ENCODE results near the gene STOML1.
"Not testable (repeated sequence)": the region's sequence is repeated elsewhere in the genome, so short reads cannot be mapped to it uniquely, and the experiment has no call there.

The STOML1 gene

DNA sequence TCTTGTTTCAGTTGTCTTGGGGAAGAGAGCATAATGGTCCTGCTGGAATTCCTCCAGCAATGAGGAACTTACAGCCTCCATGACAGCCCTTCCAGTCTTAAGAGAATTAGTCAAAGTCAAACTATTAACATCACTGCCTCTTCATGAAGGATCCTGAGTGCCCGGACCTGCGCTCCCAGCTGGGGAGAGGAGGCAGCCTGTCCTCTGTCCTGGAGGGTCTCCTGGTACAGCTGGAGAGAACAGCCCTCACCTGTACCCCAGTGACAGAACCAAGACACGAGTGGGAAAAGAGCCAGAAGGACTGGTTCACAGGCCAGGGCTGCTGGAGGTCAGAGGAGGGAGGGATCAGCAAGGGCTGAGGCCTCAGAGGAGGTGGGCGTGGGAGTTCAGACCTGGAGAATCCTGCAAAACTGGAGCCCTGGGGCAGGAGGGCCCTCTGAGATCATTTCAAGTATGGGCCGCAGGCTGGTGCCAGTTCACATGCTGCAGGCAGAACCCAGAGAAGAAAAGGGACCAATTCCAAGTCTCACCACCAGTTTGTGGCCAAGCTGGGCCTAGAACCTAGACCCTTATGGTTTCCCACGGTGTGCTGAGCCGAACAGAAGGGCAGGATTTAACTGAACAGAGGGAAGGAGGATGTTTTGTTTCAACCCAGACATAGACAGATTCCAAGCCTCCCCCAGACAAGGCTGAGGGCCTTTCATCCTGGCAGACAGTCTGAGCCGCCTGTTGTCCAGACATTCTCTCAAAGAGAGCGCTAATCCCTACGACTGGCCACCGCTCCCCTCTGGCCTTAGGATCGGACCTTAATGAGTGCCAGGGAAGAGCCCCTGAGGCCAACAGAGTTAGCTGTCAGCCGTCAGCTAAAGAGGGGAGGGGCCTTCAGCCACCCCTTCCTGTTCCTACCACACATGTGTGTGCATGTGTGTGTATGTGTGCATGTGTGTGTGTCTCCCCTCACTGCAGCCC lies 47.6 kb downstream of the STOML1 start:
- Mint-ChIP-seq H3K27ac (no peak overlapping the region), H3K4me1 (peaks cover 4 to 15% of the 10 kb centered on the region in 2 donors), H3K4me3 (no peak overlapping the region), H3K36me3 (no peaks in the 10 kb centered on the region), H3K9me3 (no peaks in the 10 kb centered on the region), H3K27me3 (peaks cover 14 to 27% of the 10 kb centered on the region in 2 donors)
- ATAC-seq (replicated peaks) (no peak), DNase-seq (no peak)

DNA sequence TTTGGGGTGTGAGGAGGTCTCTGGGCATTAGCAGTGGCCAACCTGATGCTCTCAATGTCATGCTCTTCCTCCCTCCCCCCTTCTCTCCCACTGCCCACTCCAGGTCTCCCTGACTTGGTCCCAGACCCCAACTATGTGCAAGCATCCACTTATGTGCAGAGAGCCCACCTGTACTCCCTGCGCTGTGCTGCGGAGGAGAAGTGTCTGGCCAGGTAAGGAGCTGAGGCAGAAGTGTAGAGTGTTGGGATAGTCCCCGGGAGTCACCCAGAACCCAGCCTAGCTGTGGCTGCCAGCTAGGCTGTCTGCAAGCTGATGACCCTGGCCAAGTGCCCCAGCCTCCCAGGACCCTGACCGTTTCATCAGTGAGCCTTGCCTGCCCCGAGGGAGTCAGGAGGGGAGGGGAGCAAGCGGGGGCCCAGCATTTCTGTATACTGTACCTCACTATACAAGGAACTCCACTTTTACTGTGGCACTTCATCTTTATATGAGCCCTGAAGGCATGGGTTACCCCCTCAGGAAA lies 49.3 kb downstream of the STOML1 start:
- no peak overlapping the region for H3K4me3 Mint-ChIP-seq
- H3K27me3 Mint-ChIP-seq, result peaks cover 14 to 27% of the 10 kb centered on the region in 2 donors
- DNase-seq (no peak), ATAC-seq (replicated peaks) (no peak)
- peaks cover 4 to 15% of the 10 kb centered on the region in 2 donors for H3K4me1 Mint-ChIP-seq
- no peaks in the 10 kb centered on the region for H3K36me3 Mint-ChIP-seq
- H3K9me3 Mint-ChIP-seq, result no peaks in the 10 kb centered on the region
- H3K27ac Mint-ChIP-seq, result no peak overlapping the region

- no peaks in the 10 kb centered on the region for H3K9me3 Mint-ChIP-seq
- no peak for DNase-seq
- no peak overlapping the region for H3K27ac Mint-ChIP-seq
- H3K27me3 Mint-ChIP-seq, result peaks cover 14 to 27% of the 10 kb centered on the region in 2 donors
- H3K4me3 Mint-ChIP-seq, result no peak overlapping the region
- H3K4me1 Mint-ChIP-seq, result peaks cover 4 to 15% of the 10 kb centered on the region in 2 donors
- no peak for ATAC-seq (replicated peaks)
- H3K36me3 Mint-ChIP-seq, result no peaks in the 10 kb centered on the region
Measured at GRCh38 chr15:73941871-73942635, 50.0 kb downstream of the STOML1 start.

DNA sequence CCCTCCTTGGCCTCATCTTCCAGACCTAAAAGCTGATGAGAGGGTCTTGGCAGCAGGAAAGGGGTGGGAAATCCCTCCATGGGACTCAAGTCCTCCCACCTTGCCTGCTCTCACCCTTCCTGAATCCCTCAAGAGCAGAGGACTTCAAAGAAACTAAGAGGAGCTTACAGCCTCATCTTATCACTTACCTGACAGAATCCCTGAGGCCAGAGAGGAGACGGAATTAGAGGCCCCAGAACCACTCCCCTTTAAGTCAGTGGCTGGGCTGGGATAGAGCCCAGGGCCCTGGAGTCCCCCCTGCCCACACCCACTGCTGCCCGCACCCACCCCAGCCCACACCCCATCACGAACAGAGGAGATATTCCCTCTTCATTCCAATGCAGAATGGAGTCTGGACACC lies 50.6 kb downstream of the STOML1 start:
- Mint-ChIP-seq H3K27ac (no peak overlapping the region), H3K9me3 (no peaks in the 10 kb centered on the region)

DNA sequence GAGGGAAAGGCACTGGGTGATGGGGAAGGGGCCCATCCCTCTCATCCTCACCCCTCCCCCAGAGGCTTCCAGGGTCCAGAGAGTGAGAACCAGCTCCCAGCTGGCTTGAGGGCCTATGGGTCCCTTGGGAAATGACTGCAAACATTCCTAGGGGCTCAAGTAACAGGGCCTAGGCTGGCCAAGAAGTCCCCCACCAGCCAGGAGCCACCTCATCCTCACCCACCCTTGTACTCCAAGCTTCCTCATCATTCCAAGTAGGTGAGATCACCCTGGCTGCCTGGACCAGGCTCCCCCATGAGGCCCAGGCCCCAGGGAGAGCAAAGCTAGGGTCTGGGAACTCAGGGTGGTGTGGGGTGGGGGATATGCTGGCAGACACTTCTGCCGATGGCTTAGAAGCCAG lies 51.1 kb downstream of the STOML1 start:
- H3K4me3 Mint-ChIP-seq, result no peak overlapping the region
- peaks cover 10 to 19% of the 10 kb centered on the region in 2 donors for H3K27me3 Mint-ChIP-seq
- peaks cover 4 to 9% of the 10 kb centered on the region in 2 donors for H3K4me1 Mint-ChIP-seq
- no peaks in the 10 kb centered on the region for H3K9me3 Mint-ChIP-seq
- DNase-seq (no peak), ATAC-seq (replicated peaks) (no peak)
- no peak overlapping the region for H3K27ac Mint-ChIP-seq
- H3K36me3 Mint-ChIP-seq, result no peaks in the 10 kb centered on the region

More for the DNA sequence above, 50.6 kb downstream of the STOML1 start:
- peaks cover 4 to 13% of the 10 kb centered on the region in 2 donors for H3K4me1 Mint-ChIP-seq
- no peaks in the 10 kb centered on the region for H3K36me3 Mint-ChIP-seq
- H3K4me3 Mint-ChIP-seq, result no peak overlapping the region
- no peak for DNase-seq
- no peak for ATAC-seq (replicated peaks)
- H3K27me3 Mint-ChIP-seq, result peaks cover 12 to 23% of the 10 kb centered on the region in 2 donors

DNA sequence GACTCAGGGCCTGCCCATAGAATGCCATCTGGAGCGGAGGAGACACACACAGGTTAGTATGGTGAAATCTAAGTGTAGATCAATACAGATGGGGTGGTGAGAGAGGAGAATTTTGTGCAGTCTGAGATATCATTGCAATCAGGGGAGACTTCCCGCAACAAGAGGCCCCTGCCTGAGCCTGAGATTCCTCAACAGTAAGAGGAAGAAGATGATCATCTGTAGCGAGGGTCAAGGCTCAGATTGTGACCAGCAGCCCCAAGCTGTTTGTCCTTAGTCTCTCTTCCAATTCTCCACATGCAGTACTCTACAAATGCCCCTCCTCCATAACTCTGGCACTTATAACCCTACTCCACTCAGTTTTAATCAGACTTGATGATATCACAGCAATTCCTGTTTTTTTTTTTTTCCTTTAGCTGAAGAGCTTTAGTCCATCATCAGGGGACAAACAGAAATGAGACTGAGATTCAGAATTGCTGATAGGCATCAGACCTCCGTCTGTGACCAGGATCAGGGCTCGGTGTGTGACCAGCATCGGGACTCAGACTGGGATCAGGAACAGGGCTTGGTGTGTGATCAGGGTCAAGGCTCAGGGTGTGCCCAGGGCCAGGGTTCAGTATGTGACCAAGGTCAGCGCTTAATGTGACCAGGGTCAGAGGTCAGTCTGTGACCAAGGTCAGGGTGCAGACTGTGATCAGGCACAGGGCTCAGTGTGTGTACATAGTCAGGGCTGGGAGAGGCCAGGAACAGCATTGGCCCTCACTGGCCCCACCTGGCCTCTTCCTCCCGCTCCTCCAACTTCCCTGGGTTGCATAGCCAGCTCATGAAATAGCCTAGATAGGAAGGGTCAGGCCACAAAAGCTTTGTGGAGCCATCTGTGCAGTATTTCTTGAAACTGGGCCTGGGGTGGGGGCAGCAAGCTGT lies 51.8 kb downstream of the STOML1 start:
- Mint-ChIP-seq H3K4me1 (peaks cover 4 to 6% of the 10 kb centered on the region in 2 donors), H3K9me3 (no peaks in the 10 kb centered on the region), H3K4me3 (no peak overlapping the region), H3K36me3 (no peaks in the 10 kb centered on the region), H3K27me3 (peaks cover 12 to 15% of the 10 kb centered on the region in 2 donors), H3K27ac (no peak overlapping the region)
- ATAC-seq (replicated peaks) (no peak), DNase-seq (no peak)

- H3K4me1 Mint-ChIP-seq, result peaks cover 4 to 6% of the 10 kb centered on the region in 2 donors
- H3K36me3 Mint-ChIP-seq, result no peaks in the 10 kb centered on the region
- no peaks in the 10 kb centered on the region for H3K9me3 Mint-ChIP-seq
- ATAC-seq (replicated peaks) (no peak), DNase-seq (no peak)
- no peak overlapping the region for H3K4me3 Mint-ChIP-seq
- H3K27me3 Mint-ChIP-seq, result peaks cover 11 to 12% of the 10 kb centered on the region in 2 donors
- no peak overlapping the region for H3K27ac Mint-ChIP-seq
Measured at GRCh38 chr15:73939138-73939537, 53.0 kb downstream of the STOML1 start.

GRCh38 chr15:73938516-73938915 lies 53.6 kb downstream of the STOML1 start:
- not testable (repeated sequence) for DNase-seq; H3K36me3 Mint-ChIP-seq; H3K4me3 Mint-ChIP-seq; ATAC-seq (replicated peaks); H3K4me1 Mint-ChIP-seq; H3K9me3 Mint-ChIP-seq; H3K27ac Mint-ChIP-seq
- peaks cover 11% of the 10 kb centered on the region in 2 donors for H3K27me3 Mint-ChIP-seq

DNA sequence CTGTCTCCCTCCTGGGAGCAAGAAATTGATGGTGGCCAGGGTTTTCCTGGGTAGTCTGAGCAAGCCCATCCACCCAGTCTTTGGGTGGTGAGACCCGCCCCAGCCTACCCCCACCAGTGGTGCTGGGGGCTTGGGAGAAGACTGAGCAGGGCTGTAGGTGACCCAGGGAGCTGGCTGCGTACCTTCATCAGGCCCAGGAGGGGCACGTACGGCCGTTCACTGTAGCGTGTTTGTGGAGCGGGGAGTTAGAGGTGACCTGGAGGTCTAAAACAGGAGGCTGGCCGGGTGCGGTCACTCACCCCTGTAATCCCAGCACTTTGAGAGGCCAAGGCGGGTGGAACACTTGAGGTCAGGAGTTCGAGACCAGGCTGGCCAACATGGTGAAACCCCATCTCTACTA lies 54.4 kb downstream of the STOML1 start:
- ATAC-seq (replicated peaks) (no peak), DNase-seq (no peak)
- H3K9me3 Mint-ChIP-seq, result no peaks in the 10 kb centered on the region

GRCh38 chr15:73937296-73937695 lies 54.8 kb downstream of the STOML1 start:
- no peaks in the 10 kb centered on the region for H3K9me3 Mint-ChIP-seq
- peaks cover 6 to 11% of the 10 kb centered on the region in 2 donors for H3K27me3 Mint-ChIP-seq
- no peak overlapping the region for H3K4me3 Mint-ChIP-seq
- DNase-seq (no peak), ATAC-seq (replicated peaks) (no peak)
- no peak overlapping the region for H3K27ac Mint-ChIP-seq
- H3K4me1 Mint-ChIP-seq, result peaks cover 4 to 6% of the 10 kb centered on the region in 2 donors
- H3K36me3 Mint-ChIP-seq, result no peaks in the 10 kb centered on the region

More for the DNA sequence above, 54.4 kb downstream of the STOML1 start:
- H3K36me3 Mint-ChIP-seq, result no peaks in the 10 kb centered on the region
- H3K27ac Mint-ChIP-seq, result no peak overlapping the region
- H3K27me3 Mint-ChIP-seq, result peaks cover 10 to 11% of the 10 kb centered on the region in 2 donors
- H3K4me3 Mint-ChIP-seq, result no peak overlapping the region
- H3K4me1 Mint-ChIP-seq, result peaks cover 4 to 6% of the 10 kb centered on the region in 2 donors

DNA sequence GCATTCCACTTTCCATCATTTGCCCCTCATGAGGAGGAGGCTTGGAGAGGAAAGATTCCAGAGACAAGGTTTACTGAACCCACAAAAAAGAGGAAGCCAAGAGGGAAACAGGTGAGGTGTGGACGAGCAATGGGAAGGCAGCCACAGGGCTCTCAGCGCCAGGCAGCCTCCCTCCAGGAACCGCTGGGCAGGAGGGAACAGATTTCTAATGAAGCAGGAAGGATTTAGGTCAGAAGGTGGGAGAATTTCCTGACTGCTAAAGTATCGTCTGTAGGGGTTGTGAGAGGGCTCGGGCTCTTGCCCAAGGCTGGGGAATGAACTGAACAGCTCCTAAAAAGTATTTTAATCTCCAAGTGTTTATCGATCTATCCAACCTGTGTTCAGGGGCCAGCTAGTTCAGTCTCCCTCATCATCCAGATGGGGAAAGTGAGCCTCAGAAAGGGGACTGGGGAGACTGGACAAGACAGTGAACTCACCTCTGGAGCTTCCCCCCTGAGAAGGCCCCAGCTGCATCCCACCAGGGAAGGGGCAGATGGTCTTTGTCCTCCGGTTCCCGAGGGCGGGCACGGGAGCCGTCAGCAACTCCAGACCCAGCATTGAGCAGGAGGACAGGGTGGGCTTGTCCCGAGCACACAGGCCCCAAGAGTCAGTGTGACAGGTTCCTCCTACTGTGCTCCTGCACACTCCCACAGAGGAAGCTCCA lies 55.4 kb downstream of the STOML1 start:
- no peaks in the 10 kb centered on the region for H3K36me3 Mint-ChIP-seq

GRCh38 chr15:73936181-73936580 lies 55.9 kb downstream of the STOML1 start:
- Mint-ChIP-seq H3K4me1 (peaks cover 0 to 2% of the 10 kb centered on the region in 2 donors), H3K27me3 (peaks cover 7 to 19% of the 10 kb centered on the region in 2 donors), H3K36me3 (no peaks in the 10 kb centered on the region), H3K4me3 (no peak overlapping the region), H3K9me3 (no peaks in the 10 kb centered on the region), H3K27ac (no peak overlapping the region)
- no peak for DNase-seq
- ATAC-seq (replicated peaks), result no peak

More for the DNA sequence above, 55.4 kb downstream of the STOML1 start:
- Mint-ChIP-seq H3K4me3 (no peak overlapping the region), H3K27ac (no peak overlapping the region), H3K27me3 (peaks cover 4 to 14% of the 10 kb centered on the region in 2 donors), H3K9me3 (no peaks in the 10 kb centered on the region), H3K4me1 (peaks cover 1 to 3% of the 10 kb centered on the region in 2 donors)
- ATAC-seq (replicated peaks), result no peak
- no peak for DNase-seq

DNA sequence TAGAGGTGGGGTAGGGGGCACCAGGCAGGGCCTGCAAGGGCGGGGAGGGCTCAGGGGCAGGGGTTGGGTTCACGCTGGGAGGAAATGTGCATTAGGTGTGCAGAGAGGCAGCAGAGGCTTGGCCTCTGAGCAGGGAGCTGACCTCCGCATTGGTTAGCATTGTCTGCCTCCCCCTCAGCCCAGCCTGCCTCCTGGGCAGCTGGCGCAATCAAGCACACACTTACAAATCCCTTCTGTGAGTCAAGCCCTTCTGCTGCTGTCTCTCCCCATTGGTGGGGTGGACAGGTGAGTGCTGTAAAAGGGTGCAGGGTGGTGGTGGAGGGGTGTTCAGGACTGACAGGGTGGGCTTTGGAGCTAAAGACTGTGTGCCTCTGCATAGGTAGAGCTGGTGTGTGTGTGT lies 56.5 kb downstream of the STOML1 start:
- no peak for ATAC-seq (replicated peaks)
- Mint-ChIP-seq H3K9me3 (no peaks in the 10 kb centered on the region), H3K36me3 (no peaks in the 10 kb centered on the region), H3K27ac (no peak overlapping the region), H3K4me3 (no peak overlapping the region), H3K4me1 (peaks cover 0 to 2% of the 10 kb centered on the region in 2 donors), H3K27me3 (peaks cover 14 to 26% of the 10 kb centered on the region in 2 donors)
- no peak for DNase-seq

Data from stimulated activated naive B cell treated with anti-CD40 and anti-IgM and Interleukin-4, amounts not matched to agents 10 μg/mL and 1 μg/mL and 100 μg/mL, for 72 hours (primary cell).